Mesenchymal stem cell (in vitro differentiated cells and primary cell): ENCODE data around the gene MTHFSD.
A peak's percentile ranks its signal among the peaks of the same experiment; 100 is the strongest.

Experiments used
- DNase-seq: peaks from one replicate; pipeline ENCODE4 v3.0.0-alpha.2; 2013
- H2AFZ ChIP-seq: one replicate; pipeline ENCODE4 v1.6.1; 2013; ENCODE audit warnings: low read depth, mild to moderate bottlenecking, control low read depth, inconsistent platforms, low read length, moderate library complexity
- H2AK5ac ChIP-seq: 2 replicates; pipeline ENCODE4 v1.6.1; 2013; ENCODE audit warnings: low read length, moderate library complexity, mild to moderate bottlenecking, inconsistent platforms; ENCODE audit not compliant: severe bottlenecking
- H2BK120ac ChIP-seq: one replicate; pipeline ENCODE4 v1.6.1; 2013; ENCODE audit warnings: low read depth, mild to moderate bottlenecking, inconsistent platforms, low read length, moderate library complexity
- H2BK12ac ChIP-seq, 2 experiments: one replicate each; pipeline ENCODE4 v1.6.1; 2013; ENCODE audit warnings: inconsistent platforms in 2 of 2, low read length in 2 of 2, mild to moderate bottlenecking in 2 of 2, moderate library complexity in 2 of 2, control low read depth in 1 of 2
- H2BK15ac ChIP-seq: one replicate; pipeline ENCODE4 v1.6.1; 2013; ENCODE audit warnings: mild to moderate bottlenecking, low read depth, inconsistent platforms; ENCODE audit not compliant: poor library complexity, severe bottlenecking
- H2BK5ac ChIP-seq: 2 replicates; pipeline ENCODE4 v1.6.1; 2013; ENCODE audit warnings: low read depth, mild to moderate bottlenecking, low read length, control low read depth, inconsistent platforms; ENCODE audit not compliant: poor library complexity, severe bottlenecking
- H3K14ac ChIP-seq, 2 experiments: one replicate each; pipeline ENCODE4 v1.6.1; 2013; ENCODE audit warnings: inconsistent platforms in 2 of 2, low read length in 2 of 2, control low read depth in 1 of 2, mild to moderate bottlenecking in 1 of 2, moderate library complexity in 1 of 2
- H3K18ac ChIP-seq, 2 experiments: one replicate each; pipeline ENCODE4 v1.6.1; 2013; ENCODE audit warnings: inconsistent platforms in 2 of 2, low read length in 2 of 2, control low read depth in 1 of 2, low read depth in 1 of 2, mild to moderate bottlenecking in 1 of 2
- H3K23ac ChIP-seq, 2 experiments: one replicate each; pipeline ENCODE4 v1.6.1; 2013; ENCODE audit warnings: inconsistent platforms in 2 of 2, low read length in 2 of 2, mild to moderate bottlenecking in 2 of 2, moderate library complexity in 2 of 2, control low read depth in 1 of 2
- H3K27ac ChIP-seq: 2 replicates; pipeline ENCODE4 v1.5.1; 2013; ENCODE audit warnings: mild to moderate bottlenecking, moderate library complexity, low read length, control low read depth, inconsistent platforms; ENCODE audit not compliant: poor library complexity, severe bottlenecking
- H3K27me3 ChIP-seq, 2 experiments: 2 replicates each; pipeline versions ENCODE4 v1.6.1 to v1.7.0; 2013; ENCODE audit warnings: low read length in 2 of 2, mild to moderate bottlenecking in 2 of 2, moderate library complexity in 2 of 2, control low read depth in 1 of 2, inconsistent platforms in 1 of 2; ENCODE audit not compliant: control insufficient read depth in 1 of 2, insufficient read depth in 1 of 2
- H3K36me3 ChIP-seq, 2 experiments: 2 replicates each; pipeline versions ENCODE4 v1.6.1 to v1.7.0; 2013; ENCODE audit warnings: low read length in 2 of 2, control low read depth in 1 of 2, inconsistent platforms in 1 of 2, low read depth in 1 of 2, mild to moderate bottlenecking in 1 of 2; ENCODE audit not compliant: insufficient read depth in 2 of 2, control insufficient read depth in 1 of 2
- H3K4ac ChIP-seq, 2 experiments: one replicate each; pipeline ENCODE4 v1.6.1; 2013; ENCODE audit warnings: inconsistent platforms in 2 of 2, low read length in 2 of 2, mild to moderate bottlenecking in 2 of 2, moderate library complexity in 2 of 2, control low read depth in 1 of 2, low read depth in 1 of 2
- H3K4me1 ChIP-seq: 2 replicates; pipeline ENCODE4 v1.6.1; 2013; ENCODE audit warnings: low read depth, low read length, control low read depth; ENCODE audit not compliant: control insufficient read depth, insufficient read depth
- H3K4me2 ChIP-seq: 2 replicates; pipeline ENCODE4 v1.6.1; 2013; ENCODE audit warnings: low read length, mild to moderate bottlenecking, inconsistent platforms; ENCODE audit not compliant: poor library complexity, severe bottlenecking
- H3K4me3 ChIP-seq, 2 experiments: 2 replicates each; pipeline versions ENCODE4 v1.5.1 to v1.7.0; 2013; ENCODE audit warnings: low read length in 2 of 2, mild to moderate bottlenecking in 2 of 2, control low read depth in 1 of 2, low read depth in 1 of 2; ENCODE audit not compliant: insufficient read depth in 1 of 2
- H3K79me1 ChIP-seq: replicated peaks from 2 replicates; pipeline ENCODE4 v1.6.1; 2013; ENCODE audit warnings: mild to moderate bottlenecking, control low read depth, low read length, inconsistent platforms; ENCODE audit not compliant: poor library complexity, severe bottlenecking
- H3K9ac ChIP-seq: 2 replicates; pipeline ENCODE4 v1.7.0; 2013; ENCODE audit warnings: mild to moderate bottlenecking, low read length, moderate library complexity
- H3K9me3 ChIP-seq: 2 replicates; pipeline ENCODE4 v1.7.0; 2013; ENCODE audit warnings: mild to moderate bottlenecking, low read length; ENCODE audit not compliant: control insufficient read depth
- H4K8ac ChIP-seq: one replicate; pipeline ENCODE4 v1.6.1; 2013; ENCODE audit warnings: inconsistent platforms, mild to moderate bottlenecking, low read length, moderate library complexity
- H4K91ac ChIP-seq: one replicate; pipeline ENCODE4 v1.6.1; 2013; ENCODE audit warnings: mild to moderate bottlenecking, low read length, inconsistent platforms
- WGBS: methylation state at CpG from one replicate; pipeline ENCODE4 v1.1.7; 2013; ENCODE audit warnings: mixed read lengths; 5-methylcytosine and 5-hydroxymethylcytosine counted together

Gene MTHFSD

DNA sequence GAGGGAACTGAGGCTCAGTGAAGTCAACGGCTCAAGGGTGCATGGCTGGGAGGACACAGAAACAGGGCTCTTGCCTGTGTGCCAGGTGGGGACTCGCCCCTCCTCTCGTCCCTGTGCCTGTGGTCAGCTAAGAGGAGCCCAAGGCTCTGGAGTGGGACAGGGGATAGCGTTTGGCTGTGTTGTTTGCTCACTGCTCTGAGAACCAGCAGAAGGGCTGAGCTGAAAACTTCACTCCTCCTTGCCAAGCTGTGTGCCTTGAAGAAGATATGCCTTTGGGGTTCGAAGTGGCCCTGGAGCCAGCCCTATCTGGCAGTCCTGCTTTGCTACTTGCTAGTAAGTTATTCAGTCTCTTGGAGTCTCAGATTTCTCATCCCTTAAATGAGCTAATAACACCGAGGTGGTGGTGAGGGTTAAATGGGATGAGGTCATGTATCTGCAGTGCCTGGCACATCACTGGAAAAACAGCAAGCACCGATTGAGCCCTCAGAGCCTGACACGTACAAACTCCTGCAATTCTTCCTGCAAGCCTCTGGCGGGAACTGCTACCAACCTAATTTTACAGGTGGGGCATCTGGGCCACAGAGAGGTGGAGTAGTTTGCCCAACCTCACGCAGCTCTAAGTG, 41.1 kb upstream of the MTHFSD start:
- DNase-seq = no peak
- no peak overlapping the region for H3K9ac ChIP-seq
- 74% methylated on average over 10 of the region's 10 CpGs for WGBS

GRCh38 chr16:86594721-86595120, 39.7 kb upstream of the MTHFSD start:
- Histone ChIP-seq H3K79me1 (peaks cover 2% of the 10 kb centered on the region), H3K4me1 (peaks cover 27% of the 10 kb centered on the region), H2AFZ (no peak overlapping the region), H3K4me2 (no peak overlapping the region), H3K9ac (no peak overlapping the region), H2BK120ac (no peak overlapping the region), H3K9me3 (no peaks in the 10 kb centered on the region), H3K36me3 (no peaks in the 10 kb centered on the region), H2BK15ac (no peak overlapping the region), H3K27ac (no peak overlapping the region), H3K23ac (no peak overlapping the region), H4K8ac (no peak overlapping the region), H2AK5ac (no peak overlapping the region), H3K18ac (no peak overlapping the region), H3K4ac (no peak overlapping the region), H4K91ac (no peak overlapping the region), H3K14ac (no peak overlapping the region), H3K27me3 (peaks cover 0 to 46% of the 10 kb centered on the region in 2 experiments), H2BK12ac (no peak overlapping the region), H2BK5ac (no peak overlapping the region), H3K4me3 (no peak overlapping the region)
- no peak for DNase-seq
- 82% methylated on average over 8 of the region's 8 CpGs for WGBS

More for the DNA sequence above, 41.1 kb upstream of the MTHFSD start:
- Histone ChIP-seq H3K27ac (no peak overlapping the region), H3K23ac (no peak overlapping the region), H4K8ac (no peak overlapping the region), H2BK120ac (no peak overlapping the region), H3K4me3 (no peak overlapping the region), H2AFZ (no peak overlapping the region), H2BK15ac (no peak overlapping the region), H3K14ac (no peak overlapping the region), H4K91ac (no peak overlapping the region), H3K79me1 (peaks cover 2% of the 10 kb centered on the region), H3K36me3 (no peaks in the 10 kb centered on the region), H3K27me3 (peaks cover 0 to 46% of the 10 kb centered on the region in 2 experiments), H3K4me1 (peaks cover 25% of the 10 kb centered on the region), H3K18ac (no peak overlapping the region), H2BK5ac (no peak overlapping the region), H3K4me2 (no peak overlapping the region), H3K9me3 (no peaks in the 10 kb centered on the region), H2BK12ac (no peak overlapping the region), H2AK5ac (no peak overlapping the region), H3K4ac (no peak overlapping the region)

DNA sequence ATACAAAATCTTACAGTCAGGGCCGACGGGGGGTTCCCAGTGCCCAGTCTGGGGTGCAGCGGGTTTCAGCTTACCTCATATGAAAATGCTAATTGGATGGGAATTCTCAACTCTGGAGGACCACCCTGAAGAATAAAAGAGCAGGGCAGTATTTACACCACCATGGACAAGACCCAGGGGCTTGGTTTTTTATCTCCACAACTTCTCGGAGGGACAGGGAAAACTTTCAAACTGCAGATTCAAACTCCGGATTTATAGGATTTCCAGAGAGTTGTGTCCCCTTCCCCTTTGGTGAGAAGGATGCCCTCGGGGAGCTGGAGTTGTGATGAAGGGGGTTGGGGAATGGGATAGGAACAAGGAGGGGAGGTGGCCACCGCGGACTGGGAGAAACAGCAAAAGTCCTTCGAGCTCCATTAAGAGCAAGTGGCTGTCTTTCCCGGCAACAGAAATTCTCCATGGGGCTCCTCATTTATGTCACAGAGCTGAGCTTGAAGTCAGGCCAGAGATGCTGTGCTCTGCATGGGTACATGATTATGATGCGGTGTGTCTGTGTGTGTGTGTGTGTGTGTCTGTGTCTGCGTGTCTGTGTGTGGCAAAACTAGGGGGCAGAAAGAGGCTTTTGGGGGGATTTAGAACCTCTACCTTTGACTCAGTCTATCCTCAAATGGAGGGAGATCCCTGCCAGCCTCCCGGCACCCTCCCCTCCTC, 39.0 kb upstream of the MTHFSD start:
- Histone ChIP-seq H3K4me3 (no peak overlapping the region), H3K23ac (no peak overlapping the region), H2AFZ (no peak overlapping the region), H4K8ac (no peak overlapping the region), H3K27ac (no peak overlapping the region), H3K4me2 (no peak overlapping the region), H3K9ac (no peak overlapping the region), H2BK5ac (peak overlapping the region; percentile 8), H3K4ac (no peak overlapping the region), H2BK15ac (peak overlapping the region; percentile 3), H3K27me3 (peaks cover 0 to 46% of the 10 kb centered on the region in 2 experiments), H3K4me1 (peaks cover 26% of the 10 kb centered on the region), H4K91ac (no peak overlapping the region), H2BK120ac (no peak overlapping the region), H3K18ac (no peak overlapping the region), H2BK12ac (no peak overlapping the region), H3K9me3 (no peaks in the 10 kb centered on the region), H3K36me3 (no peaks in the 10 kb centered on the region), H2AK5ac (peak overlapping the region; percentile 84), H3K14ac (no peak overlapping the region), H3K79me1 (peaks cover 2% of the 10 kb centered on the region)
- WGBS = 83% methylated on average over 11 of the region's 13 CpGs
- no peak for DNase-seq

DNA sequence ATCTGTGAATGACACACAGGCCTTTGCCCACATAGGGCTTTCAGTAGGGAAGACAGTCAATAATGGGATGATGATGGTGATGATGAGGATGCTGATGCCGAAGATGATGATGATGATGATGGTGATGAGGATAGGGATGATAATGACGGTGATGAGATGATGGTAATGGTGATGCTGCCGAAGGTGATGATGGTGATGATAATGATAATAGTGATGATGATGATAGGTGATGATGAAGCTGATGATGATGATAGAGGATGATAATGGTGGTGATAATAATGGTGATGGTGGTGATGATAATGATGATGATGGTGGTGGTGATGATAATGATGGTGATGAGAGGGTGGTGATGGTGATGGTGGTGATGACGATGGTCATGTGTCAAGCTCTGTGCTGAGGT, 36.2 kb upstream of the MTHFSD start:
- Histone ChIP-seq H3K27me3 (peaks cover 0 to 29% of the 10 kb centered on the region in 2 experiments), H3K18ac (no peak overlapping the region), H3K14ac (no peak overlapping the region), H3K23ac (no peak overlapping the region), H2AFZ (no peak overlapping the region), H2BK120ac (no peak overlapping the region), H2BK12ac (no peak overlapping the region), H3K9ac (no peak overlapping the region), H3K4me1 (peaks cover 17% of the 10 kb centered on the region), H3K4me2 (no peak overlapping the region), H2AK5ac (no peak overlapping the region), H3K79me1 (peaks cover 2% of the 10 kb centered on the region), H3K9me3 (no peaks in the 10 kb centered on the region), H3K27ac (no peak overlapping the region), H3K4me3 (no peak overlapping the region), H3K36me3 (no peaks in the 10 kb centered on the region), H4K91ac (no peak overlapping the region), H3K4ac (no peak overlapping the region), H4K8ac (no peak overlapping the region), H2BK15ac (no peak overlapping the region), H2BK5ac (no peak overlapping the region)
- 94% methylated on average over 4 of the region's 4 CpGs for WGBS
- DNase-seq = no peak
